HepG2 (cell line): Measurements from ENCODE around the gene DAPK3. TPM values are rescaled to one million over a fixed set of nuclear protein-coding genes. Genes with fewer than 3 reads are reported as not detected.

Experiments used
- ATAC-seq: fragments of 200-7000 bp; cut with Tn5 transposase; 3 replicates; pipeline ENCODE4 v1.9.1; 2020; ENCODE audit warnings: mild to moderate bottlenecking, moderate library complexity
- BruUV-seq: library from RNA; stranded (reverse); fragments of 400-500 nt; replicated peaks from 2 replicates; lab custom pipeline; 2021; lab: Mats Ljungman, UMichigan
- CTCF ChIA-PET: fragments of 300-600 bp; formaldehyde crosslinking; extraction: SDS; loops from one replicate; lab custom pipeline; 2021; ENCODE audit warnings: low total read pairs, inconsistent platforms, low intra/inter-chr PET ratio; lab: Yijun Ruan, JAX
- POLR2A ChIA-PET: fragments of 350-600 bp; sonication (Branson Sonifier 250); formaldehyde crosslinking; loops from one replicate; lab custom pipeline; 2020; ENCODE audit warnings: antibody characterized with exemption, inconsistent platforms; lab: Yijun Ruan, JAX
- DNase-seq: peaks from one replicate; pipeline ENCODE4 v3.0.0-alpha.2; 2015; ENCODE audit warnings: low spot score
- FAIRE-seq: peaks from 3 replicates; lab custom pipeline; 2011; peaks lifted over from hg19 to GRCh38; lab: Jason Lieb, UNC
- H2AFZ ChIP-seq: one replicate; pipeline ENCODE4 v1.6.1; 2011; ENCODE audit warnings: low read length, inconsistent platforms
- H3K27ac ChIP-seq: fragments of 300-600 bp; 3 replicates; pipeline ENCODE4 v1.8.0; 2011; ENCODE audit warnings: mixed run types, mild to moderate bottlenecking, mixed read lengths, low read length, inconsistent platforms; ENCODE audit not compliant: insufficient read depth; ENCODE audit errors: extremely low read length
- H3K27me3 ChIP-seq, 2 experiments: fragments of 200-600 bp in 1 of 2; 2 replicates in 1 of 2; 3 replicates in 1 of 2; pipeline versions ENCODE4 v1.6.0 to v1.8.0; 2011; ENCODE audit warnings: low read length in 2 of 2, mild to moderate bottlenecking in 2 of 2, moderate library complexity in 2 of 2, inconsistent platforms in 1 of 2; ENCODE audit not compliant: insufficient read depth in 2 of 2, control insufficient read depth in 1 of 2
- H3K36me3 ChIP-seq, 2 experiments: fragments of 200-600 bp in 1 of 2; replicated peaks in 1 of 2; 2 replicates in 1 of 2; 3 replicates in 1 of 2; pipeline versions ENCODE4 v1.5.1 to v1.8.0; 2011; ENCODE audit warnings: low read length in 2 of 2, inconsistent platforms in 1 of 2; ENCODE audit not compliant: insufficient read depth in 2 of 2, control insufficient read depth in 1 of 2
- H3K4me1 ChIP-seq: 2 replicates; pipeline ENCODE4 v1.5.1; 2012; ENCODE audit warnings: low read length, inconsistent platforms; ENCODE audit not compliant: insufficient read depth
- H3K4me2 ChIP-seq: 2 replicates; pipeline ENCODE4 v1.6.0; 2011; ENCODE audit warnings: low read depth, low read length, inconsistent platforms
- H3K4me3 ChIP-seq, 3 experiments: fragments of 200-600 bp in 1 of 3; sonication (generic), shearing (Covaris generic) in 1 of 3; replicated peaks in 1 of 3; 2 replicates each; pipeline ENCODE4 v1.5.1; 2011 to 2016; ENCODE audit warnings: low read length in 3 of 3, inconsistent platforms in 2 of 3, low read depth in 2 of 3, mild to moderate bottlenecking in 2 of 3, control low read depth in 1 of 3, mixed read lengths in 1 of 3; ENCODE audit not compliant: insufficient read depth in 1 of 3
- H3K79me2 ChIP-seq: one replicate; pipeline ENCODE4 v1.6.1; 2011; ENCODE audit warnings: low read length, inconsistent platforms; ENCODE audit not compliant: insufficient read depth
- H3K9ac ChIP-seq: 2 replicates; pipeline ENCODE4 v1.6.0; 2011; ENCODE audit warnings: mild to moderate bottlenecking, low read depth, low read length, inconsistent platforms; ENCODE audit not compliant: insufficient read depth
- H3K9me3 ChIP-seq: 2 replicates; pipeline ENCODE4 v1.5.1; 2012; ENCODE audit warnings: mild to moderate bottlenecking, low read length
- H4K20me1 ChIP-seq: 2 replicates; pipeline ENCODE4 v1.6.0; 2011; ENCODE audit warnings: inconsistent platforms, mild to moderate bottlenecking, low read length, moderate library complexity; ENCODE audit not compliant: insufficient read depth
- ATF1 ChIP-seq: IDR thresholded peaks from 2 replicates; pipeline ENCODE4 v1.6.1; 2016; ENCODE audit warnings: mild to moderate bottlenecking, control low read depth
- BRD4 ChIP-seq: sonication (generic); formaldehyde crosslinking; IDR thresholded peaks from 2 replicates; pipeline ENCODE4 v1.4.0; 2020; ENCODE audit warnings: missing genetic modification reagents
- TIGD3 ChIP-seq: sonication (generic); formaldehyde crosslinking; IDR thresholded peaks from 2 replicates; pipeline ENCODE4 v1.5.1; 2020; ENCODE audit warnings: mild to moderate bottlenecking, missing genetic modification reagents, borderline replicate concordance
- ZBTB40 ChIP-seq, 2 experiments: fragments of 450-650 bp in 1 of 2; sonication (generic) in 1 of 2; formaldehyde crosslinking in 1 of 2; IDR thresholded peaks; 2 replicates each; pipeline versions ENCODE4 v1.6.1 to v1.8.0; 2016 to 2022; ENCODE audit warnings: antibody characterized with exemption in 1 of 2, mild to moderate bottlenecking in 1 of 2, missing genetic modification reagents in 1 of 2
- ZBTB7B ChIP-seq: sonication (generic); formaldehyde crosslinking; IDR thresholded peaks from 2 replicates; pipeline ENCODE4 v1.4.0; 2020; ENCODE audit warnings: missing genetic modification reagents
- ZNF382 ChIP-seq: sonication (generic); formaldehyde crosslinking; IDR thresholded peaks from 2 replicates; pipeline ENCODE4 v1.5.0; 2020; ENCODE audit warnings: missing genetic modification reagents, mild to moderate bottlenecking, borderline replicate concordance
- ZNF546 ChIP-seq: sonication (generic); formaldehyde crosslinking; conservative IDR thresholded peaks from 2 replicates; pipeline ENCODE4 v1.8.1; 2023; ENCODE audit warnings: mild to moderate bottlenecking, missing genetic modification reagents
- ZNF841 ChIP-seq: sonication (generic); formaldehyde crosslinking; IDR thresholded peaks from 2 replicates; pipeline ENCODE4 v1.8.1; 2023; ENCODE audit warnings: missing genetic modification reagents, borderline replicate concordance
- WGBS: methylation state at CpG from one replicate; pipeline ENCODE4 v1.1.6; 2017; ENCODE audit warnings: low lambda C conversion rate; 5-methylcytosine and 5-hydroxymethylcytosine counted together
- in situ Hi-C: cut with HindIII; loops from 2 replicates; pipeline ENCODE4 v1.10.0; 2017; ENCODE audit warnings: low pct_unique_long_range_greater_than_20kb; ENCODE audit not compliant: extremely low pct_ligation_motif_present
- intact Hi-C: fragments of 100-400 bp; cut with micrococcal nuclease; formaldehyde crosslinking; loops from one replicate; pipeline ENCODE4 v1.10.0; 2022; ENCODE audit not compliant: unreplicated experiment
- polyA plus RNA-seq, 8 experiments: library from polyadenylated mRNA; depleted of rRNA in 3 of 8; stranded (reverse) in 7 of 8; unstranded in 1 of 8; fragments of >200 nt; fragmentation: Illumina TruSeq in 4 of 8; extraction: Trizol in 4 of 8; gene quantifications; 2 replicates each; pipeline versions ENCODE4 v1.2.1 to v1.2.3, GENCODE V29; 2011 to 2016; ENCODE audit warnings: low read depth in 4 of 8, missing spikeins in 1 of 8, mixed read lengths in 1 of 8; ENCODE audit not compliant: insufficient read depth in 1 of 8
- total RNA-seq, 5 experiments: library from RNA; depleted of rRNA; stranded (reverse); fragments of >200 nt; fragmentation: Illumina TruSeq; extraction: Trizol; gene quantifications; 2 replicates each; pipeline ENCODE4 v1.2.3, GENCODE V29; 2016; ENCODE audit warnings: low read depth in 1 of 5

The DAPK3 gene
- total and polyA plus RNA-seq, 2 of the 13 experiments (the other 11 are each of a cell fraction or from before 2014, with no cell fraction given) = 30.5 to 37.3 TPM

- TF ChIP-seq ZNF382 (CRISPR knock-in tag) (no peak), ZNF841 (CRISPR knock-in tag) (no peak), ATF1 (CRISPR knock-in tag) (no peak), ZNF546 (CRISPR knock-in tag) (no peak), TIGD3 (CRISPR knock-in tag) (no peak), ZBTB7B (CRISPR knock-in tag) (no peak)
Observed at GRCh38 chr19:3944018-3944721, 26.7 kb downstream of the DAPK3 start (continued).

- DNase-seq (no peak), FAIRE-seq (no peak), ATAC-seq (no peak)
- TF ChIP-seq BRD4 (CRISPR knock-in tag) = no peak
- TF ChIP-seq ZBTB40 (IDR thresholded peaks at IDR 0.05) = peak; percentile 82
- TF ChIP-seq ZBTB40 (CRISPR knock-in tag; IDR thresholded peaks at IDR 0.05) = peak; percentile 98
- H3K4me3 ChIP-seq = no peak overlapping the region
- H4K20me1 ChIP-seq = no peaks in the 10 kb centered on the region
- H3K4me1 ChIP-seq = no peaks in the 10 kb centered on the region
- CTCF ChIA-PET = no interaction called here
- intact Hi-C loops = no loop called here
- no peak overlapping the region for H3K9ac ChIP-seq
- no peak overlapping the region for H2AFZ ChIP-seq
- 0 out of 5 replicates have a peak, but pooled peaks cover 0 to 4% of the 10 kb centered on the region in 2 experiments for H3K27me3 ChIP-seq
- H3K36me3 ChIP-seq = no peaks in the 10 kb centered on the region
- in situ Hi-C loops = no loop called here
- POLR2A ChIA-PET = no interaction called here
- no TSS peak for BruUV-seq
- WGBS = 18% methylated on average over 8 of the region's 8 CpGs
- no peak overlapping the region for H3K27ac ChIP-seq
- H3K79me2 ChIP-seq = no peaks in the 10 kb centered on the region
- no peaks in the 10 kb centered on the region for H3K9me3 ChIP-seq
- H3K4me2 ChIP-seq = no peak overlapping the region
Observed at GRCh38 chr19:3942790-3943409, 28.0 kb downstream of the DAPK3 start.
